GOT3 (cell line): ENCODE results near the gene MED12L.

Experiments
- DNase-seq: peaks from one replicate; lab custom pipeline; 2025; ENCODE audit warnings: mixed read lengths; lab: John Stamatoyannopoulos, UW

MED12L gene

GRCh38 chr3:151318991-151319390 lies 233.5 kb downstream of the MED12L start:
- no peak for DNase-seq

- no peak for DNase-seq
Measured at GRCh38 chr3:151319628-151320027, 234.2 kb downstream of the MED12L start.

- no peak for DNase-seq
Measured at GRCh38 chr3:151320131-151320530, 234.7 kb downstream of the MED12L start.

GRCh38 chr3:151321526-151321925 lies 236.1 kb downstream of the MED12L start:
- DNase-seq: no peak

GRCh38 chr3:151322511-151322910 lies 237.0 kb downstream of the MED12L start:
- no peak for DNase-seq

GRCh38 chr3:151327571-151328198 lies 242.2 kb downstream of the MED12L start:
- no peak for DNase-seq

- DNase-seq: no peak
Measured at GRCh38 chr3:151328298-151328995, 243.0 kb downstream of the MED12L start.

GRCh38 chr3:151329363-151329762 lies 243.9 kb downstream of the MED12L start, which contains the start of gene P2RY13:
Gene P2RY13 (minus strand): TSS chr3:151329549. CDS start chr3:151329528, 21 bp downstream.
- no peak for DNase-seq

GRCh38 chr3:151330379-151330778 lies 244.9 kb downstream of the MED12L start:
- DNase-seq: no peak

- DNase-seq: no peak
Measured at GRCh38 chr3:151330899-151331298, 245.4 kb downstream of the MED12L start.

GRCh38 chr3:151331696-151332095 lies 246.2 kb downstream of the MED12L start:
- no peak for DNase-seq

GRCh38 chr3:151345859-151346258 lies 260.4 kb downstream of the MED12L start:
- DNase-seq: no peak

GRCh38 chr3:151346292-151346691 lies 260.8 kb downstream of the MED12L start:
- DNase-seq: no peak

- no peak for DNase-seq
Measured at GRCh38 chr3:151347432-151347831, 262.0 kb downstream of the MED12L start.

- DNase-seq: no peak
Measured at GRCh38 chr3:151350656-151351055, 265.2 kb downstream of the MED12L start.

- no peak for DNase-seq
Measured at GRCh38 chr3:151351219-151351618, 265.8 kb downstream of the MED12L start.

- DNase-seq: no peak
Measured at GRCh38 chr3:151351648-151352047, 266.2 kb downstream of the MED12L start.

GRCh38 chr3:151356794-151357462 lies 271.5 kb downstream of the MED12L start:
- no peak for DNase-seq

- no peak for DNase-seq
Measured at GRCh38 chr3:151357463-151357850, 272.0 kb downstream of the MED12L start.

GRCh38 chr3:151362751-151363174 lies 277.3 kb downstream of the MED12L start:
- DNase-seq: no peak

GRCh38 chr3:151366993-151367392 lies 281.5 kb downstream of the MED12L start:
- no peak for DNase-seq

- DNase-seq: no peak
Measured at GRCh38 chr3:151367448-151367847, 282.0 kb downstream of the MED12L start.

GRCh38 chr3:151371526-151371925 lies 286.1 kb downstream of the MED12L start:
- no peak for DNase-seq
